WTC11 (cell line): Measurements from ENCODE around the gene PADI2. TPM values are rescaled to one million over a fixed set of nuclear protein-coding genes. Genes with fewer than 3 reads are reported as not detected.

ENCODE experiments used
- ATAC-seq: fragments of 200-7000 bp; cut with Tn5 transposase; 2 replicates; pipeline ENCODE4 v1.10.0; 2021; ENCODE audit warnings: mild to moderate bottlenecking, moderate library complexity
- CTCF ChIA-PET: fragments of 300-600 bp; sonication (Branson Sonifier 250); formaldehyde crosslinking; loops from one replicate; lab custom pipeline; 2021; ENCODE audit warnings: antibody characterized with exemption; lab: Charles Lee
- POLR2A ChIA-PET: fragments of 350-600 bp; sonication (Branson Sonifier 250); formaldehyde crosslinking; loops from one replicate; lab custom pipeline; 2021; ENCODE audit warnings: antibody characterized with exemption; lab: Charles Lee
- DNase-seq: peaks from one replicate; pipeline ENCODE4 v3.0.0; 2021; ENCODE audit warnings: low spot score
- H3K27ac Mint-ChIP-seq: 2 replicates; pipeline ENCODE4 v1.8.0; 2021; ENCODE audit warnings: mixed read lengths
- H3K27me3 Mint-ChIP-seq: 2 replicates; pipeline ENCODE4 v1.8.0; 2021; ENCODE audit warnings: low read depth, mild to moderate bottlenecking, moderate library complexity, mixed read lengths
- H3K36me3 Mint-ChIP-seq: 2 replicates; pipeline ENCODE4 v1.8.0; 2021; ENCODE audit warnings: mixed read lengths
- H3K4me1 Mint-ChIP-seq: 2 replicates; pipeline ENCODE4 v1.8.0; 2022; ENCODE audit warnings: mixed read lengths
- H3K4me3 Mint-ChIP-seq: 2 replicates; pipeline ENCODE4 v1.8.0; 2021; ENCODE audit warnings: mild to moderate bottlenecking, moderate library complexity, mixed read lengths
- H3K9me3 Mint-ChIP-seq: 2 replicates; pipeline ENCODE4 v1.8.0; 2021; ENCODE audit warnings: mixed read lengths
- CBFB ChIP-seq: sonication (generic); formaldehyde crosslinking; IDR thresholded peaks from 2 replicates; pipeline ENCODE4 v1.8.1; 2022; ENCODE audit warnings: mild to moderate bottlenecking, low read depth, missing genetic modification reagents
- ERG ChIP-seq: fragments of 250-450 bp; sonication (Bioruptor Pico); IDR thresholded peaks from 2 replicates; pipeline ENCODE4 v1.8.0; 2021; ENCODE audit warnings: mild to moderate bottlenecking
- ESRRA ChIP-seq: sonication (generic); formaldehyde crosslinking; IDR thresholded peaks from 2 replicates; pipeline ENCODE4 v1.8.1; 2022; ENCODE audit warnings: mild to moderate bottlenecking, missing genetic modification reagents, borderline replicate concordance
- HMGA2 ChIP-seq: fragments of 250-450 bp; sonication (Bioruptor Pico); IDR thresholded peaks from 2 replicates; pipeline ENCODE4 v1.4.0; 2021; ENCODE audit warnings: mild to moderate bottlenecking, moderate library complexity
- IRF2 ChIP-seq: sonication (generic); formaldehyde crosslinking; IDR thresholded peaks from 2 replicates; pipeline ENCODE4 v1.8.0; 2022; ENCODE audit warnings: low read depth, missing genetic modification reagents, borderline replicate concordance
- NFE2L1 ChIP-seq: sonication (generic); formaldehyde crosslinking; IDR thresholded peaks from 2 replicates; pipeline ENCODE4 v1.8.1; 2023; ENCODE audit warnings: missing genetic modification reagents
- PRRX2 ChIP-seq: fragments of 250-450 bp; sonication (Bioruptor Pico); IDR thresholded peaks from 2 replicates; pipeline ENCODE4 v1.8.0; 2021; ENCODE audit warnings: mild to moderate bottlenecking
- STAT6 ChIP-seq: sonication (generic); formaldehyde crosslinking; conservative IDR thresholded peaks from 2 replicates; pipeline ENCODE4 v1.8.1; 2023; ENCODE audit warnings: mild to moderate bottlenecking, low read depth, missing genetic modification reagents, moderate library complexity
- TCF7 ChIP-seq: sonication (generic); formaldehyde crosslinking; IDR thresholded peaks from 2 replicates; pipeline ENCODE4 v1.8.0; 2022; ENCODE audit warnings: mild to moderate bottlenecking, low read depth, missing genetic modification reagents, moderate library complexity
- USF2 ChIP-seq: sonication (generic); formaldehyde crosslinking; IDR thresholded peaks from 2 replicates; pipeline ENCODE4 v1.8.1; 2023; ENCODE audit warnings: mild to moderate bottlenecking, missing genetic modification reagents, moderate library complexity
- total RNA-seq: library from RNA; stranded (reverse); gene quantifications from 3 replicates; pipeline ENCODE4 v1.2.3, GENCODE V29; 2021
- TF ChIP-seq, protein P1 (sequence below): sonication (generic); formaldehyde crosslinking; IDR thresholded peaks from 2 replicates; pipeline ENCODE4 v1.8.1; 2023; ENCODE audit warnings: mild to moderate bottlenecking, moderate library complexity, missing genetic modification reagents
- TF ChIP-seq, protein P2 (sequence below): fragments of 200-600 bp; IDR thresholded peaks from 2 replicates; pipeline ENCODE4 v1.8.0; 2022; ENCODE audit warnings: antibody characterized with exemption
- TF ChIP-seq, protein P3 (sequence below): fragments of 250-450 bp; sonication (Bioruptor Pico); IDR thresholded peaks from 2 replicates; pipeline ENCODE4 v2.1.2; 2022; ENCODE audit warnings: mild to moderate bottlenecking, moderate library complexity

PADI2 gene
- total RNA-seq, 1 experiment from 2014 or later = 3.8 TPM

DNA sequence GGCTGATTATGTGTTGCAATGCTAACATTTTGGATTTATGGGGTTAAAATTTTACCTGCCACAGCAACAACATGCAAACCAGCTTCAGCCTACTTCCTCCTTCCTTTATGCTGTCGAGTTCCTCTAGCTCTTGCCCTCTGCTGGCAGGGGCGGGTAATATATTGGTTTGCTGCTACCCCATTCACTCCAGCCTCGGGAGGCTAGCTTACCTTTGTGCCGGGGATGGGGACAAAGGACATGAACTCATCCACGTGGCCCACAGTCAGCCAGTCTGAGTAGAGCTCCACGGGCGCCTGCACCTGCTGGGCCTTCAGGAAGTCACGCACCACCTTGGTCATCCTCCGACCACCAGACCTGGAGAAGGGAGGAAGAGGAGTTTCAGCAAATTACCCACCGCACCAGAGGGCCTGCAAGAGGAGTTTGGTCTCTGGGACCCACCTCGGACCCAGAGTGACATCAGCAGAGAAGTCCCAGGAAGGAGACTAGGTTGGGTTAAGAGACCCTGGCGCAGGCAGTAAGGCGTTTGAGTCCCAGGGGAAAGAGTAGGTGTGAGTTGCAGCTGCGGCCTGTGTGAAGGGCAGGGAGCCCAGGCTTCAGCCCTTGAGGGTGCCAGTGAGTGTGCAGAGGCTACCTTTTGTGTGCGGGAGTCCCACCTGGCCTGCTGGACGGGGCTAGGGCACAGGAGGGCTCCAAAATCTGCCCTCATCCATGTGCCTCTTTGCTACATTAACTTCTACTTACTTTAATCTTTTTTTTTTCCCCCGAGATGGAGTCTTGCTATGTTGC, 43.6 kb downstream of the PADI2 start:
- H3K27ac Mint-ChIP-seq = no peak overlapping the region
- ATAC-seq (peak; percentile 97), DNase-seq (peak; percentile 68)

GRCh38 chr1:17071794-17072193, 47.5 kb downstream of the PADI2 start:
- ChIA-PET POLR2A (no interaction called here), CTCF (interaction anchor here (1.0 to 1.1 kb wide), 2 partner anchors 12 to 297 kb away, joined by 3 read pairs; no protein-coding TSS in a partner anchor)
- Mint-ChIP-seq H3K27me3 (no peaks in the 10 kb centered on the region; the same call in 1 of the 2 replicates), H3K4me1 (no peaks in the 10 kb centered on the region), H3K36me3 (peaks cover 5% of the 10 kb centered on the region), H3K27ac (no peak overlapping the region), H3K4me3 (no peak overlapping the region), H3K9me3 (peaks cover 5% of the 10 kb centered on the region; the same call in 1 of the 2 replicates)
- DNase-seq = no peak
- ATAC-seq = no peak
- TF ChIP-seq, protein P1, sequence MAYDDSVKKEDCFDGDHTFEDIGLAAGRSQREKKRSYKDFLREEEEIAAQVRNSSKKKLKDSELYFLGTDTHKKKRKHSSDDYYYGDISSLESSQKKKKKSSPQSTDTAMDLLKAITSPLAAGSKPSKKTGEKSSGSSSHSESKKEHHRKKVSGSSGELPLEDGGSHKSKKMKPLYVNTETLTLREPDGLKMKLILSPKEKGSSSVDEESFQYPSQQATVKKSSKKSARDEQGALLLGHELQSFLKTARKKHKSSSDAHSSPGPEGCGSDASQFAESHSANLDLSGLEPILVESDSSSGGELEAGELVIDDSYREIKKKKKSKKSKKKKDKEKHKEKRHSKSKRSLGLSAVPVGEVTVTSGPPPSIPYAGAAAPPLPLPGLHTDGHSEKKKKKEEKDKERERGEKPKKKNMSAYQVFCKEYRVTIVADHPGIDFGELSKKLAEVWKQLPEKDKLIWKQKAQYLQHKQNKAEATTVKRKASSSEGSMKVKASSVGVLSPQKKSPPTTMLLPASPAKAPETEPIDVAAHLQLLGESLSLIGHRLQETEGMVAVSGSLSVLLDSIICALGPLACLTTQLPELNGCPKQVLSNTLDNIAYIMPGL (CRISPR knock-in tag) = no peak
- TF ChIP-seq CBFB (CRISPR knock-in tag) (no peak), PRRX2 (CRISPR knock-in tag) (no peak), IRF2 (CRISPR knock-in tag) (no peak), NFE2L1 (no peak), HMGA2 (CRISPR knock-in tag) (no peak), STAT6 (CRISPR knock-in tag) (no peak)
- TF ChIP-seq, protein P2, sequence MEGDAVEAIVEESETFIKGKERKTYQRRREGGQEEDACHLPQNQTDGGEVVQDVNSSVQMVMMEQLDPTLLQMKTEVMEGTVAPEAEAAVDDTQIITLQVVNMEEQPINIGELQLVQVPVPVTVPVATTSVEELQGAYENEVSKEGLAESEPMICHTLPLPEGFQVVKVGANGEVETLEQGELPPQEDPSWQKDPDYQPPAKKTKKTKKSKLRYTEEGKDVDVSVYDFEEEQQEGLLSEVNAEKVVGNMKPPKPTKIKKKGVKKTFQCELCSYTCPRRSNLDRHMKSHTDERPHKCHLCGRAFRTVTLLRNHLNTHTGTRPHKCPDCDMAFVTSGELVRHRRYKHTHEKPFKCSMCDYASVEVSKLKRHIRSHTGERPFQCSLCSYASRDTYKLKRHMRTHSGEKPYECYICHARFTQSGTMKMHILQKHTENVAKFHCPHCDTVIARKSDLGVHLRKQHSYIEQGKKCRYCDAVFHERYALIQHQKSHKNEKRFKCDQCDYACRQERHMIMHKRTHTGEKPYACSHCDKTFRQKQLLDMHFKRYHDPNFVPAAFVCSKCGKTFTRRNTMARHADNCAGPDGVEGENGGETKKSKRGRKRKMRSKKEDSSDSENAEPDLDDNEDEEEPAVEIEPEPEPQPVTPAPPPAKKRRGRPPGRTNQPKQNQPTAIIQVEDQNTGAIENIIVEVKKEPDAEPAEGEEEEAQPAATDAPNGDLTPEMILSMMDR = no peak

More for the DNA sequence above, 43.6 kb downstream of the PADI2 start:
- no peak overlapping the region for H3K4me3 Mint-ChIP-seq
- 0 out of 2 replicates have a peak, but pooled peaks cover 3% of the 10 kb centered on the region for H3K4me1 Mint-ChIP-seq
- ChIA-PET CTCF (interaction anchor here (0.6 to 3.7 kb wide), 26 partner anchors 8 to 327 kb away, joined by 3 to 28 read pairs (median 4); partner anchors contain the start of genes PADI2 and PADI6), POLR2A (interaction anchor here (1.0 kb wide), 1 partner anchor 154 kb away, joined by 7 read pairs; the partner anchor contains the start of gene CROCC)
- peaks cover 5% of the 10 kb centered on the region for H3K36me3 Mint-ChIP-seq
- H3K9me3 Mint-ChIP-seq = peaks cover 8% of the 10 kb centered on the region; the same call in 1 of the 2 replicates
- TF ChIP-seq, protein P3, sequence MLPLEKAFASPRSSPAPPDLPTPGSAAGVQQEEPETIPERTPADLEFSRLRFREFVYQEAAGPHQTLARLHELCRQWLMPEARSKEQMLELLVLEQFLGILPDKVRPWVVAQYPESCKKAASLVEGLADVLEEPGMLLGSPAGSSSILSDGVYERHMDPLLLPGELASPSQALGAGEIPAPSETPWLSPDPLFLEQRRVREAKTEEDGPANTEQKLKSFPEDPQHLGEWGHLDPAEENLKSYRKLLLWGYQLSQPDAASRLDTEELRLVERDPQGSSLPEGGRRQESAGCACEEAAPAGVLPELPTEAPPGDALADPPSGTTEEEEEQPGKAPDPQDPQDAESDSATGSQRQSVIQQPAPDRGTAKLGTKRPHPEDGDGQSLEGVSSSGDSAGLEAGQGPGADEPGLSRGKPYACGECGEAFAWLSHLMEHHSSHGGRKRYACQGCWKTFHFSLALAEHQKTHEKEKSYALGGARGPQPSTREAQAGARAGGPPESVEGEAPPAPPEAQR = no peak
- no peak for TF ChIP-seq TCF7
- no peak for TF ChIP-seq ERG (CRISPR knock-in tag)
- TF ChIP-seq, protein P2 = peak; percentile 43
- TF ChIP-seq USF2 (CRISPR knock-in tag) = 0 out of 2 replicates have a peak, but pooled peaks have one; percentile 40
- TF ChIP-seq ESRRA (CRISPR knock-in tag) = no peak
- H3K27me3 Mint-ChIP-seq = no peaks in the 10 kb centered on the region; the same call in 1 of the 2 replicates
